ENCODE data around the gene HNF4A.
"Not testable (repeated sequence)": the region's sequence is repeated elsewhere in the genome, so short reads cannot be mapped to it uniquely, and the experiment has no call there.

Gene HNF4A

DNA sequence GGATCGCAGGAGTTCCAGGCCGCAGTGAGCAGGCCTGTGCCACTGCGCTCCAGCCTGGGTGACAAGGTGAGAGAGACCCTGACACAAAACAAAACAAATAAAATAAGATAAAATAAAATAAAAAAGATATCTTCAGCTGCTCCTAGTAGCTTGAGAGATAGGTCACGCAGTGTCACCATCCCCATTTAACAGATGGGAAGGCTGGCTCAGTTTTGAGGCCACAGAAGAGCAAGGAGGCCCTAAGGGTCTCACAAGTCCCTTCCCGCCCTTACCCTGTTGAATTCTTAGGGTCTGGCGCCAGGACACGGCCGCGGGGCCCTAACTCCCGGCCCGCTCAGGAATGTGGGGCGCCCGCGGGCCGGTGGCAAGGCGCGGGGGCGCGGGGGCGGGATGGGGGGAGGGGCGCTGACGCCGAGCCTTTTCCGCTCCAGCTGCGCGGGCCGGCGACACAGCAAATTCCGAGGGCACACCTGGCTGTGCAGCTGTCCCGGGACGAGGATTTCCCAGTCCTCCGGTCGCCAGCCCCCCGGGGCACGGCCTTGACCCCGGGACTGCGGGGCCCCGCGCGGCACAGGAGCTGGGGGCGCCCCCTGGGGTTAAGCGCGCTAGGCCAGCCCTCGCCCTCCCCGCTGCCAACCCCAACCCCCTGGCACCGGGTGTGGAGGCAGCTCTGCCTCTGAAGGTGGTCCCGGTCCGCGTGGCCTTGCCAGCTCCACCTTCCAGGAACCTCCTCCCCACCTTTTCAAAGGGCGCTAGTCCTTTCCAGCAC, 28.9 kb upstream of the HNF4A start:
- no peak overlapping the region for H3K4me3 ChIP-seq (ENCODE audit: low read depth, low read length)

GRCh38 chr20:44327748-44328147, 27.8 kb upstream of the HNF4A start:
- CTCF ChIA-PET, result interaction anchor here (1.3 kb wide), 1 partner anchor 17 kb away, joined by 8 read pairs; the partner anchor contains the start of gene FITM2
- H3K27ac ChIP-seq (ENCODE audit: extremely low read depth, low read depth, low read length); POLR2A ChIA-PET; H3K36me3 ChIP-seq (ENCODE audit: control insufficient read depth in 2 of 2, insufficient read depth in 1 of 2, low read length in 2 of 2); H3K4me1 ChIP-seq (ENCODE audit: control insufficient read depth, insufficient read depth, low read length); H3K4me3 ChIP-seq (ENCODE audit: low read depth, low read length); H3K9me3 ChIP-seq (ENCODE audit: control insufficient read depth, insufficient read depth, low read depth, low read length): not testable (repeated sequence)

More for the DNA sequence above, 28.9 kb upstream of the HNF4A start:
- ChIA-PET CTCF (no interaction called here), POLR2A (interaction anchor here (0.6 kb wide), 1 partner anchor 720 kb away, joined by 3 read pairs; no protein-coding TSS in a partner anchor)
- no peaks in the 10 kb centered on the region for H3K36me3 ChIP-seq (ENCODE audit: control insufficient read depth in 2 of 2, insufficient read depth in 1 of 2, low read length in 2 of 2)
- H3K9me3 ChIP-seq (ENCODE audit: control insufficient read depth, insufficient read depth, low read depth, low read length), result no peaks in the 10 kb centered on the region
- H3K4me1 ChIP-seq (ENCODE audit: control insufficient read depth, insufficient read depth, low read length), result no peaks in the 10 kb centered on the region
- H3K27ac ChIP-seq (ENCODE audit: extremely low read depth, low read depth, low read length), result no peak overlapping the region
- no peak for TF ChIP-seq ZNF112 (tag by site-specific recombination; IDR thresholded peaks at IDR 0.05)
- TF ChIP-seq ZNF596 (tag by site-specific recombination; IDR thresholded peaks at IDR 0.05), result no peak
- TF ChIP-seq ZNF174 (tag by site-specific recombination; IDR thresholded peaks at IDR 0.05), result no peak
- TF ChIP-seq, protein P1, sequence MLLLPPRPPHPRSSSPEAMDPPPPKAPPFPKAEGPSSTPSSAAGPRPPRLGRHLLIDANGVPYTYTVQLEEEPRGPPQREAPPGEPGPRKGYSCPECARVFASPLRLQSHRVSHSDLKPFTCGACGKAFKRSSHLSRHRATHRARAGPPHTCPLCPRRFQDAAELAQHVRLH (tag by site-specific recombination; IDR thresholded peaks at IDR 0.05), result no peak
- no peak for TF ChIP-seq BCL11B (tag by site-specific recombination; IDR thresholded peaks at IDR 0.05; ENCODE audit: low read depth)
- no peak for TF ChIP-seq ZNF138 (tag by site-specific recombination; IDR thresholded peaks at IDR 0.05; ENCODE audit: borderline replicate concordance)
- TF ChIP-seq ZFP69B (tag by site-specific recombination; IDR thresholded peaks at IDR 0.05), result no peak
- TF ChIP-seq RBAK (tag by site-specific recombination; IDR thresholded peaks at IDR 0.05), result no peak
- no peak for TF ChIP-seq ZNF280C (tag by site-specific recombination; IDR thresholded peaks at IDR 0.05)
- TF ChIP-seq ZNF148 (tag by site-specific recombination; IDR thresholded peaks at IDR 0.05; ENCODE audit: borderline replicate concordance), result no peak
- TF ChIP-seq, protein P2, sequence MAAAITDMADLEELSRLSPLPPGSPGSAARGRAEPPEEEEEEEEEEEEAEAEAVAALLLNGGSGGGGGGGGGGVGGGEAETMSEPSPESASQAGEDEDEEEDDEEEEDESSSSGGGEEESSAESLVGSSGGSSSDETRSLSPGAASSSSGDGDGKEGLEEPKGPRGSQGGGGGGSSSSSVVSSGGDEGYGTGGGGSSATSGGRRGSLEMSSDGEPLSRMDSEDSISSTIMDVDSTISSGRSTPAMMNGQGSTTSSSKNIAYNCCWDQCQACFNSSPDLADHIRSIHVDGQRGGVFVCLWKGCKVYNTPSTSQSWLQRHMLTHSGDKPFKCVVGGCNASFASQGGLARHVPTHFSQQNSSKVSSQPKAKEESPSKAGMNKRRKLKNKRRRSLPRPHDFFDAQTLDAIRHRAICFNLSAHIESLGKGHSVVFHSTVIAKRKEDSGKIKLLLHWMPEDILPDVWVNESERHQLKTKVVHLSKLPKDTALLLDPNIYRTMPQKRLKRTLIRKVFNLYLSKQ (tag by site-specific recombination; IDR thresholded peaks at IDR 0.05; ENCODE audit: borderline replicate concordance), result no peak
- no peak for TF ChIP-seq ZNF837 (tag by site-specific recombination; IDR thresholded peaks at IDR 0.05)
- no peak for TF ChIP-seq GLI4 (tag by site-specific recombination; IDR thresholded peaks at IDR 0.05)

GRCh38 chr20:44328428-44328827, 27.1 kb upstream of the HNF4A start:
- POLR2A ChIA-PET, result no interaction called here
- CTCF ChIA-PET, result interaction anchor here (1.3 kb wide), 1 partner anchor 17 kb away, joined by 8 read pairs; the partner anchor contains the start of gene FITM2
- Histone ChIP-seq H3K4me3 (ENCODE audit: low read depth, low read length) (no peak overlapping the region), H3K36me3 (ENCODE audit: control insufficient read depth in 2 of 2, insufficient read depth in 1 of 2, low read length in 2 of 2) (no peaks in the 10 kb centered on the region), H3K4me1 (ENCODE audit: control insufficient read depth, insufficient read depth, low read length) (no peaks in the 10 kb centered on the region), H3K27ac (ENCODE audit: extremely low read depth, low read depth, low read length) (no peak overlapping the region), H3K9me3 (ENCODE audit: control insufficient read depth, insufficient read depth, low read depth, low read length) (no peaks in the 10 kb centered on the region)
- TF ChIP-seq, protein P3, sequence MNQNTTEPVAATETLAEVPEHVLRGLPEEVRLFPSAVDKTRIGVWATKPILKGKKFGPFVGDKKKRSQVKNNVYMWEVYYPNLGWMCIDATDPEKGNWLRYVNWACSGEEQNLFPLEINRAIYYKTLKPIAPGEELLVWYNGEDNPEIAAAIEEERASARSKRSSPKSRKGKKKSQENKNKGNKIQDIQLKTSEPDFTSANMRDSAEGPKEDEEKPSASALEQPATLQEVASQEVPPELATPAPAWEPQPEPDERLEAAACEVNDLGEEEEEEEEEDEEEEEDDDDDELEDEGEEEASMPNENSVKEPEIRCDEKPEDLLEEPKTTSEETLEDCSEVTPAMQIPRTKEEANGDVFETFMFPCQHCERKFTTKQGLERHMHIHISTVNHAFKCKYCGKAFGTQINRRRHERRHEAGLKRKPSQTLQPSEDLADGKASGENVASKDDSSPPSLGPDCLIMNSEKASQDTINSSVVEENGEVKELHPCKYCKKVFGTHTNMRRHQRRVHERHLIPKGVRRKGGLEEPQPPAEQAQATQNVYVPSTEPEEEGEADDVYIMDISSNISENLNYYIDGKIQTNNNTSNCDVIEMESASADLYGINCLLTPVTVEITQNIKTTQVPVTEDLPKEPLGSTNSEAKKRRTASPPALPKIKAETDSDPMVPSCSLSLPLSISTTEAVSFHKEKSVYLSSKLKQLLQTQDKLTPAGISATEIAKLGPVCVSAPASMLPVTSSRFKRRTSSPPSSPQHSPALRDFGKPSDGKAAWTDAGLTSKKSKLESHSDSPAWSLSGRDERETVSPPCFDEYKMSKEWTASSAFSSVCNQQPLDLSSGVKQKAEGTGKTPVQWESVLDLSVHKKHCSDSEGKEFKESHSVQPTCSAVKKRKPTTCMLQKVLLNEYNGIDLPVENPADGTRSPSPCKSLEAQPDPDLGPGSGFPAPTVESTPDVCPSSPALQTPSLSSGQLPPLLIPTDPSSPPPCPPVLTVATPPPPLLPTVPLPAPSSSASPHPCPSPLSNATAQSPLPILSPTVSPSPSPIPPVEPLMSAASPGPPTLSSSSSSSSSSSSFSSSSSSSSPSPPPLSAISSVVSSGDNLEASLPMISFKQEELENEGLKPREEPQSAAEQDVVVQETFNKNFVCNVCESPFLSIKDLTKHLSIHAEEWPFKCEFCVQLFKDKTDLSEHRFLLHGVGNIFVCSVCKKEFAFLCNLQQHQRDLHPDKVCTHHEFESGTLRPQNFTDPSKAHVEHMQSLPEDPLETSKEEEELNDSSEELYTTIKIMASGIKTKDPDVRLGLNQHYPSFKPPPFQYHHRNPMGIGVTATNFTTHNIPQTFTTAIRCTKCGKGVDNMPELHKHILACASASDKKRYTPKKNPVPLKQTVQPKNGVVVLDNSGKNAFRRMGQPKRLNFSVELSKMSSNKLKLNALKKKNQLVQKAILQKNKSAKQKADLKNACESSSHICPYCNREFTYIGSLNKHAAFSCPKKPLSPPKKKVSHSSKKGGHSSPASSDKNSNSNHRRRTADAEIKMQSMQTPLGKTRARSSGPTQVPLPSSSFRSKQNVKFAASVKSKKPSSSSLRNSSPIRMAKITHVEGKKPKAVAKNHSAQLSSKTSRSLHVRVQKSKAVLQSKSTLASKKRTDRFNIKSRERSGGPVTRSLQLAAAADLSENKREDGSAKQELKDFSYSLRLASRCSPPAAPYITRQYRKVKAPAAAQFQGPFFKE (tag by site-specific recombination; IDR thresholded peaks at IDR 0.05; ENCODE audit: borderline replicate concordance), result no peak
- TF ChIP-seq GLI4 (tag by site-specific recombination; IDR thresholded peaks at IDR 0.05) (no peak), RBAK (tag by site-specific recombination; IDR thresholded peaks at IDR 0.05) (no peak), ZNF585B (tag by site-specific recombination; IDR thresholded peaks at IDR 0.05) (no peak)
